Activated CD4-positive, alpha-beta T cell treated with anti-CD3 and anti-CD28 coated beads, Interleukin-2, amount 10 ng/mL, durations not matched to agents 7 days and 5 days (primary cell): ENCODE measurements around the gene NBL1. TPM values are rescaled to one million over a fixed set of nuclear protein-coding genes. Genes with fewer than 3 reads are reported as not detected.
"Not testable (repeated sequence)": the region's sequence is repeated elsewhere in the genome, so short reads cannot be mapped to it uniquely, and the experiment has no call there.

Source experiments
- CTCF ChIA-PET: fragments of 350-600 bp; sonication (Branson Sonifier 250); formaldehyde crosslinking; loops from one replicate; lab custom pipeline; 2021; ENCODE audit warnings: antibody characterized with exemption; lab: Charles Lee
- POLR2A ChIA-PET: fragments of 350-600 bp; sonication (Branson Sonifier 250); formaldehyde crosslinking; loops from one replicate; lab custom pipeline; 2021; ENCODE audit warnings: antibody characterized with exemption; lab: Charles Lee
- DNase-seq: peaks from one replicate; pipeline ENCODE4 v3.0.0-alpha.2; 2020
- H3K27ac Mint-ChIP-seq: one replicate; pipeline ENCODE4 v1.8.0; 2021; ENCODE audit warnings: mild to moderate bottlenecking, moderate library complexity, mixed read lengths
- H3K27me3 Mint-ChIP-seq: one replicate; pipeline ENCODE4 v1.8.0; 2021; ENCODE audit warnings: mixed read lengths
- H3K36me3 Mint-ChIP-seq: one replicate; pipeline ENCODE4 v1.8.0; 2021; ENCODE audit warnings: low read depth, mixed read lengths
- H3K4me1 Mint-ChIP-seq: one replicate; pipeline ENCODE4 v1.8.0; 2021; ENCODE audit warnings: mixed read lengths
- H3K4me3 Mint-ChIP-seq: one replicate; pipeline ENCODE4 v1.8.0; 2021; ENCODE audit warnings: mild to moderate bottlenecking, moderate library complexity, mixed read lengths
- H3K9me3 Mint-ChIP-seq: one replicate; pipeline ENCODE4 v1.8.0; 2021; ENCODE audit warnings: mixed read lengths
- total RNA-seq, 2 experiments: library from RNA; stranded (reverse); gene quantifications; one replicate each; pipeline ENCODE4 v1.2.3, GENCODE V29; 2021

The NBL1 gene
- total RNA-seq, 2 experiments from 2014 or later, result 17.5 to 22.0 TPM

DNA sequence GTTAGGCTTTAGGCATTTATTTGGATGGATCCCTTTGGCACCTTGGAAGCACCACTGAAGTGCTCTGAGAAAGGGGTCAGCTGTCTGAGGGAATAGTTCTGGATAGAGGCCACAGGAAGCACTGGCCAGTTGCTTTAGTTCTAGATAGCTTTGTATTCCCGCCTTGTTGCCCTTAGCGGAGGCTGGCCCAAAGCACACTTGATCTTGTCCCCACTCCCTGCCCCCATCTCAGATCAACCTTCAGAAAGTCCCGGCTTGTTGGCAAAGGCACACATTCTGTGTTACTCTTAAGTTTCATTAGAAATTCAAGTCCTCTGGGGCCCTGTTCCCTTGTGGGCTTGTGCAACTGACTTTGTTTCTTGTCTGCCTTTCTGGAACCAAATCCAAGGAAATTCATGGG is 15.2 kb upstream of the NBL1 start:
- Mint-ChIP-seq H3K4me3 (no peak overlapping the region), H3K9me3 (no peaks in the 10 kb centered on the region), H3K36me3 (peaks cover 27% of the 10 kb centered on the region), H3K4me1 (no peaks in the 10 kb centered on the region), H3K27ac (no peak overlapping the region), H3K27me3 (no peaks in the 10 kb centered on the region)
- ChIA-PET CTCF (interaction anchor here (1.3 kb wide), 2 partner anchors 13 to 22 kb away, joined by 4 read pairs; no protein-coding TSS in a partner anchor), POLR2A (no interaction called here)
- DNase-seq, result no peak

DNA sequence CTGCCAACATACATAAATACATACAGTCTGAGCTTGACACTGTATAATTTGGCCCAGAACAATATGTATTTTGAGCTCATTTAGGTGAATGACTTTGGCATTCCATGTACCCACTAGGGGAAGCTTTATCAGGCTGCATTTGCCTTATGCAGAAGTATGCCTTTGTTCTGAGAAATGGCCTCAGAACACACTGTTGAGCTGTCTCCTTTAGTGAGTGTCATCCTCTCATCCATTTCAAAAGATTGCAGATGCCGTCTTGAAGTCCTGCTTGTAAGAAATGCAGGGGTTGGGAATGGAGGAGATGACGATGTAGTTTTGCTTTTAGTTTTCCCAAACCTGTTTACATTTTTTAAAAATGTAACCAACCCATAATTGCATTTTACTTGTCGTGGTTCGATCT is 14.8 kb upstream of the NBL1 start:
- H3K9me3 Mint-ChIP-seq, result no peaks in the 10 kb centered on the region
- H3K4me3 Mint-ChIP-seq, result no peak overlapping the region
- H3K27me3 Mint-ChIP-seq, result no peaks in the 10 kb centered on the region
- H3K4me1 Mint-ChIP-seq, result no peaks in the 10 kb centered on the region
- DNase-seq, result no peak
- H3K36me3 Mint-ChIP-seq, result peaks cover 26% of the 10 kb centered on the region
- ChIA-PET POLR2A (no interaction called here), CTCF (interaction anchor here (1.2 to 1.3 kb wide), 3 partner anchors 12 to 22 kb away, joined by 4 read pairs; no protein-coding TSS in a partner anchor)
- no peak overlapping the region for H3K27ac Mint-ChIP-seq

DNA sequence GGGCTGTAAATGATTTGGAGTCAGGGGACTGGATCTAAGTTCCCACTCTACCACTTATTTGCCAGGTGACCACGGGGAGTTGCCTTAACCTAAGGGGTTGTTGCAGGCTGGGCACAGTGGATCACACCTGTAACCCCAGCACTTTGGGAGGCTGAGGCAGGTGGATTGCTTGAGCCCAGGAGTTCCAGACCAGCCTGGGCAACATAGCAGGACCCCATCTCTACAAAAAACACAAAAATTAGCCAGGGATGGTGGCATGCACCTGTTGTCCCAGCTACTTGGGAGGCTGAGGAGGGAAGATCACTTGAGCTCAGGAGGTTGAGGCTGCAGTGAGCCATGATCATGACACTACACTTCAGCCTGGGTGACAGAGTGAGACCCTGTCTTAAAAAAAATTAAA is 13.9 kb upstream of the NBL1 start:
- H3K27ac Mint-ChIP-seq, H3K4me1 Mint-ChIP-seq, H3K9me3 Mint-ChIP-seq, H3K4me3 Mint-ChIP-seq, POLR2A ChIA-PET, H3K27me3 Mint-ChIP-seq, DNase-seq: not testable (repeated sequence)
- CTCF ChIA-PET, result interaction anchor here (0.9 to 1.9 kb wide), 5 partner anchors 11 to 32 kb away, joined by 3 to 11 read pairs (median 3); no protein-coding TSS in a partner anchor
- peaks cover 21% of the 10 kb centered on the region for H3K36me3 Mint-ChIP-seq

DNA sequence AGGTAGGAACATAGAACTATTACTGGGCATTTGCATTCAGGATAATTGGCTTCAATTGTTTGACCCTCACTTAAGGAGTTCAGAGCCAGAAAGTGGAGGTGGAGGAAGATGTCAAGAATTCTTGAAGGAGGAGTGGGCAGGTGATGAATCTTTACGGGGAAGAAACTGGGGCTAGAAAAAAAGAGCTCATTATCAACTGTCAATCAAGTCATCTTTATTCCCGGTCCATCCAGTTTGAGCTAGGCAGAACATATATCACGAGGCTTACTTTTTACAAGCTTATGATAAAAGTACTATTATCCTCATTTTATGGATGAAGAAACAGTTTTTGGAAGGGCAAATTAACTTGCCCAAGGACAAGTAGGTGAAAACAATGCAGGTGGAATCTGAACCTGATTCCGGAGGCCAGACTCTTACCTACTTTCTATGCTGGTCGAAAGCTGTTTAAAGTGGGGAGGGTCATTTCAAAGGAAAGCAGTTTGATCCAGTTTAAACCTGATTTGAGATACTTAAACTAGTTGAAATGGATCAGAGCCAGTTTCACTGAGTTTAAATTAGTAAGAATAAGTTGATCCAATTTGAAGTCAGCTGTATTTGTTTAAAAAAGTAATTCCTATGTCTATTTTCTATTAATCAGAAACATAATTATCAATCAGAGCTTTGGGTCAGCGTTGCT is 13.3 kb upstream of the NBL1 start:
- Mint-ChIP-seq H3K4me1 (no peaks in the 10 kb centered on the region), H3K27me3 (no peaks in the 10 kb centered on the region), H3K27ac (no peak overlapping the region), H3K36me3 (peaks cover 19% of the 10 kb centered on the region), H3K4me3 (no peak overlapping the region), H3K9me3 (no peaks in the 10 kb centered on the region)
- ChIA-PET CTCF (interaction anchor here (0.7 to 1.9 kb wide), 7 partner anchors 10 to 49 kb away, joined by 3 to 11 read pairs (median 4); no protein-coding TSS in a partner anchor), POLR2A (no interaction called here)
- DNase-seq, result no peak

DNA sequence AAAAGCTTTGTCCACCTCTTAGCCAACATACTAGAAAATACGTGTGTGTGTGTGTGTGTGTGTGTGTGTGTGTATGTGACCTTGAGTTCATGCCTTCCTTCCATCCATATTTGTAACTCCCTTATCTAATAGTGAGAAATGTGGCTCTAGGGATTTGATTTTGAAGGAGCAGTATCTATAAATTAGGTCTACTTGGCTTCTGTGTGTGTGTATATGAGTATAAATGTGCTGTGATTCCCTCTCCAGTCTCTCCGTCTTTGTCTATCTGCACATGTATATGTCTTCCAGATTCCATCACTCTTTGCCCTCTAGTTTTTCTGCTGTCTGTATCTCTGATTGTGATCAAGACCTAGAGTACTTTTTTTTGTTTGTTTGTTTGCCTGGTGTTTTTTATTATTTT is 11.9 kb upstream of the NBL1 start:
- Mint-ChIP-seq H3K27ac (no peak overlapping the region), H3K9me3 (no peaks in the 10 kb centered on the region), H3K4me1 (no peaks in the 10 kb centered on the region), H3K4me3 (no peak overlapping the region), H3K27me3 (no peaks in the 10 kb centered on the region), H3K36me3 (peaks cover 6% of the 10 kb centered on the region)
- POLR2A ChIA-PET, result no interaction called here
- CTCF ChIA-PET, result interaction anchor here (0.6 kb wide), 2 partner anchors 15 to 416 kb away, joined by 3 read pairs; no protein-coding TSS in a partner anchor
- no peak for DNase-seq

DNA sequence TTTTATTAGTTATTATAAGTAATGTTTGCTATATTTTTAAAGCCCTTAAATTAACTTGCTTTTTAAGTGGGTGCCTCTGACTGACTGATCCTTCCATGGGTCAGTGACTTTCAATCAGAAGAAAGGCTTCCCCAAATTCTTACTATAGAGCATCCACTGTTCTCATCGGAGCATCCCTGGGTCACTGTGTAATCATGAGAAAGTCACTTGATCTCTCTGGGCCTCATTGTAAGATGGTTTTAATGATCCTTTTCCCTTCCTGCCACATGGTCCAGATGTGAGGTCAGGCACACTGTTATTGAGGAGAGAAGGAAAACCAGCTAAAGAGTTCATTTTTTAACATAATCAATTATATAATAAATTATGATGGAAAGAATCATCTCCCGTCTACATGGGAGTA is 11.0 kb upstream of the NBL1 start:
- no peaks in the 10 kb centered on the region for H3K9me3 Mint-ChIP-seq
- H3K27ac Mint-ChIP-seq, result no peak overlapping the region
- H3K36me3 Mint-ChIP-seq, result peaks cover 2% of the 10 kb centered on the region
- DNase-seq, result no peak
- no peak overlapping the region for H3K4me3 Mint-ChIP-seq
- CTCF ChIA-PET, result interaction anchor here (0.6 kb wide), 1 partner anchor 697 kb away, joined by 4 read pairs; no protein-coding TSS in a partner anchor
- POLR2A ChIA-PET, result no interaction called here
- no peaks in the 10 kb centered on the region for H3K27me3 Mint-ChIP-seq
- no peaks in the 10 kb centered on the region for H3K4me1 Mint-ChIP-seq

DNA sequence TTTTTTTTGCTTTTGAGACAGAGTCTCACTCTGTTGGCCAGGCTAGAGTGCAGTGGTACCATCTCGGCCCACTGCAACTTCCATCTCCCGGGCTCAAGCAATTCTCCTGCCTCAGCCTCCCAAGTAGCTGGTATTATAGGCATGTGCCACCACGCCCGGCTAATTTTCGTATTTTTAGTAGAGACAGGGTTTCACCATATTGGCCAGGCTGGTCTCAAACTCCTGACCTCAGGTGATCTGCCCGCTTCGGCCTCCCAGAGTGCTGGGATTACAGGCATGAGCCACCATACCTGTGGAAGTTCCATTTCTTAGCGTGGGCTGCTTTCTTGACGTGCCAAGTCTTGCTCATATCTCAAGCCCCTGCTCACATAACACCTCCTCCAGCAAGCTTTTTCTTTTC is 9.0 kb upstream of the NBL1 start:
- H3K9me3 Mint-ChIP-seq, H3K4me1 Mint-ChIP-seq, DNase-seq, H3K27ac Mint-ChIP-seq, H3K4me3 Mint-ChIP-seq, H3K27me3 Mint-ChIP-seq, CTCF ChIA-PET, POLR2A ChIA-PET, H3K36me3 Mint-ChIP-seq: not testable (repeated sequence)

DNA sequence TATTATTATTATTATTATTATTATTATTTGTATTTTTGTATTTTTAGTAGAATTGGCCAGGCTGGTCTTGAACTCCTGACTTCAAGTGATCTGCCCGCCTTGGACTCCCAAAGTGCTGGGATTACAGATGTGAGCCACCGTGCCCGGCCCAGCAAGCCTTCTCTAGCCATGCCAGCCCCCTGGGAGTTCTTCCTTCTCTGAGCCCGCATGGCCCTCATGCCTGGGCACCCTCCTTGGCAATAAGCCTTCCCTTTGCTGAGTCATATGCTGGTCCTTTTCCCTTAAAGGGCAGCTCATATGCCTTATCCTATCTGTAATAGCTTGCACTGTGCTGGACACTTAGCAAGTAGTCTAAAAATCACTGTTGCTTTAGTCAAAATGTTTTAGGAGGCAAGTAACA is 8.5 kb upstream of the NBL1 start:
- ChIA-PET CTCF (no interaction called here), POLR2A (no interaction called here)
- no peak for DNase-seq
- H3K27me3 Mint-ChIP-seq, result peaks cover 2% of the 10 kb centered on the region
- no peaks in the 10 kb centered on the region for H3K9me3 Mint-ChIP-seq
- no peaks in the 10 kb centered on the region for H3K4me1 Mint-ChIP-seq
- no peaks in the 10 kb centered on the region for H3K36me3 Mint-ChIP-seq
- H3K27ac Mint-ChIP-seq, result no peak overlapping the region
- H3K4me3 Mint-ChIP-seq, result no peak overlapping the region

DNA sequence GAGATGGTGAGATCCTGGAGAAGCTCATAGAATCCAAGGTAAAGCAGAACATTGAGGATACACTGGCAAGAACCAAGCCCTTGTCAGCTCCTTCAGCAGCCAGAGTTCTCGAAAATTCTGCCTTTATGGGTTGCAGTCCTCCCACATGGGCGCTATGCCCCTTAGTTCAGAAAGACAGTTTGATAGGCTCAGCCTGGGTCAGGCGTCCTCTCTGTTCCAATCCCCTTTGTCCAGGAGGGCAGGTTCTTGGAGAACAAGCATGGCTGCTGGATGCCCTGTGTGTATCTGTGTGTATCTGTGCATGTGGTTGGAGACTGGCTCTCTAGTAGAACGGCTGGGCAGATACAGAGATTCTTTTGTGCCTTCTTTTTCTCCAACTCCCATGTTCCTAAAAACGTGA is 8.0 kb upstream of the NBL1 start:
- H3K4me3 Mint-ChIP-seq, result no peak overlapping the region

DNA sequence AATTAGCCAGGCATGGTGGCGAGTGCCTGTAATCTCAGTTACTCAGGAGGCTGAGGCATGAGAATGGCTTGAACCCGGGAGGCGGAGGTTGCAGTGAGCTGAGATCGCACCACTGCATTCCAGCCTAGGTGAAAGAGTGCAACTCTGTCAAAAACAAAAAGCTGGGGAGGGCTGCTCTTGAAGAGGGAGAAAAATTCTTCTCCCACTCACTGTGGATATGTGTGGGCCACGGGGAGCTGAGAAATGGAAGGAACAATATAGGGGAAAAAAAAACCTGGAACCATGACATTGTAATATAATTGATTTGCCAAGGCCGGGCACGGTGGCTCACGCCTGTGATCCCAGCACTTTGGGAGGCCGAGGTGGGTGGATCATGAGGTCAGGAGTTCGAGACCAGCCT is 7.4 kb upstream of the NBL1 start:
- H3K4me3 Mint-ChIP-seq, POLR2A ChIA-PET, H3K27me3 Mint-ChIP-seq, H3K4me1 Mint-ChIP-seq, DNase-seq, H3K36me3 Mint-ChIP-seq, H3K9me3 Mint-ChIP-seq, H3K27ac Mint-ChIP-seq: not testable (repeated sequence)
- CTCF ChIA-PET, result interaction anchor here (1.0 kb wide), 1 partner anchor 25 kb away, joined by 5 read pairs; no protein-coding TSS in a partner anchor

More for the DNA sequence above, 8.0 kb upstream of the NBL1 start:
- Mint-ChIP-seq H3K36me3 (no peaks in the 10 kb centered on the region), H3K27me3 (peaks cover 5% of the 10 kb centered on the region), H3K27ac (no peak overlapping the region), H3K4me1 (no peaks in the 10 kb centered on the region), H3K9me3 (no peaks in the 10 kb centered on the region)
- DNase-seq, result no peak
- ChIA-PET POLR2A (no interaction called here), CTCF (no interaction called here)

DNA sequence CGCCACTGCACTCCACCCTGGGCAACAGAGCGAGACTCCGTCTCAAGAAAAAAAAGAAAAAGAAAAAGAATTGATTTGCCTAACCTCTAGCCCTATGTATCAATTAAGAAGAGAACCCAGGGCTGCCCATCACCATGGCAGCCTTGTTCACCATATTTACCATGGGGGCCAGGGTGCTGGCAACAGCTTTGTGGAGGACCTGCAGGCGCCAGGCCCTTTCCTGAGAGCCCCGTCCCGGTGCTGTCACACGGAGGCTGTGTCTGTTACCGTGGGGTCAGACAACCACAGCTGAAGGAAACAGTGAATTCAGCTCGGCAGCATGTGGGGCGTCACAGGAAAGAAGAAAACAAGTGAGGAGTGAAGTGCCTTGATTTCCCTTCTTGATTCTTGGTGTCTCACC is 6.5 kb upstream of the NBL1 start:
- no peaks in the 10 kb centered on the region for H3K9me3 Mint-ChIP-seq
- no peaks in the 10 kb centered on the region for H3K36me3 Mint-ChIP-seq
- ChIA-PET CTCF (interaction anchor here (0.6 to 1.0 kb wide), 2 partner anchors 26 to 43 kb away, joined by 3 to 5 read pairs; no protein-coding TSS in a partner anchor), POLR2A (no interaction called here)
- H3K4me3 Mint-ChIP-seq, result no peak overlapping the region
- DNase-seq, result no peak
- peaks cover 12% of the 10 kb centered on the region for H3K27me3 Mint-ChIP-seq
- H3K27ac Mint-ChIP-seq, result no peak overlapping the region
- H3K4me1 Mint-ChIP-seq, result no peaks in the 10 kb centered on the region

DNA sequence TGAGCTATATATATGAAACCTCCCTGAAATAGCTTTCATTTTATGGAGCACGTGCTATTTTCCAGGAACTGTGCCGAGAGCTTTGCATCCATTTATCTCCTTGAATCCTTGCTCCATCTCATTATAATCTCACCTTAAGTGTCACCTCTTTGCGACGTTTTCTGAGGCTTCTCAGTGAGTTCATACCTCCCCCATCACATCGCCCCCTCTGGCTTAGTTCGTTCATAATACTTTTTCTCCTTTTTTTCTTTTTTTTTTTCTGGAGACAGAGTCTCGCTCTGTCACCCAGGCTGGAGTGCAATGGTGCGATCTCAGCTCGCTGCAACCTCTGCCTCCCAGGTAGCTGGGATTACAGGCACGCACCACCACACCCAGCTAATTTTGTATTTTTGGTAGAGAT is 4.9 kb upstream of the NBL1 start:
- DNase-seq, H3K4me3 Mint-ChIP-seq, POLR2A ChIA-PET, CTCF ChIA-PET, H3K4me1 Mint-ChIP-seq, H3K36me3 Mint-ChIP-seq, H3K27ac Mint-ChIP-seq, H3K9me3 Mint-ChIP-seq: not testable (repeated sequence)
- peaks cover 23% of the 10 kb centered on the region for H3K27me3 Mint-ChIP-seq

DNA sequence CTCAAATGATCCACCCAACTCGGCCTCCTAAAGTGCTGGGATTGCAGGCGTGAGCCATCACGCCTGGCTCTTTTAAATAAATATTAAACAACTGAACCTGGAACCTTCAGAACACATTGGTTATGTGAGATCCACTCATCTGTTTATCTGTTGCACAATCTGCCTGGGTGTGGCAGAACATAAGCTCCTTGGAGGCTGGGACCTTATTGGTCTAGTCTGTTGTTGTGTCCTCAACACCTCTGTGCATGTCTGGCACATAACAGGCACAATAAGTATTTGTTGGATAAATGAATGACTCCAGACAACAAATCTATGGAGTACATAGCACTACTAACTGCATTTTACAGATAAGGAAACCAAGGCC is 4.1 kb upstream of the NBL1 start:
- peaks cover 26% of the 10 kb centered on the region for H3K27me3 Mint-ChIP-seq
- H3K27ac Mint-ChIP-seq, result no peak overlapping the region
- POLR2A ChIA-PET, result no interaction called here
- no peak for DNase-seq
- CTCF ChIA-PET, result interaction anchor here (1.6 to 2.3 kb wide), 2 partner anchors 9 to 249 kb away, joined by 3 to 11 read pairs; no protein-coding TSS in a partner anchor
- no peak overlapping the region for H3K4me3 Mint-ChIP-seq
- H3K4me1 Mint-ChIP-seq, result peaks cover 9% of the 10 kb centered on the region
- H3K9me3 Mint-ChIP-seq, result no peaks in the 10 kb centered on the region
- peaks cover 2% of the 10 kb centered on the region for H3K36me3 Mint-ChIP-seq
